DND-41 (cell line): Measurements from ENCODE around the gene RAMP1.

ENCODE experiments used
- ATAC-seq: fragments of 200-7000 bp; cut with Tn5 transposase; 3 replicates; pipeline ENCODE4 v1.9.1; 2021; ENCODE audit warnings: low read depth; ENCODE audit not compliant: insufficient read depth
- DNase-seq: peaks from one replicate; pipeline ENCODE4 v3.0.0-alpha.2; 2020
- H2AFZ ChIP-seq: 2 replicates; pipeline ENCODE4 v1.6.0; 2012; ENCODE audit warnings: low read depth, low read length
- H3K27ac ChIP-seq: 2 replicates; pipeline ENCODE4 v1.5.1; 2012; ENCODE audit warnings: low read length, inconsistent platforms
- H3K27me3 ChIP-seq: fragments of 200-600 bp; sonication (generic); 2 replicates; pipeline ENCODE4 v1.6.0; 2012; ENCODE audit warnings: low read length, mild to moderate bottlenecking, inconsistent platforms; ENCODE audit not compliant: insufficient read depth, poor library complexity
- H3K36me3 ChIP-seq: 2 replicates; pipeline ENCODE4 v1.5.1; 2012; ENCODE audit warnings: low read length, inconsistent platforms; ENCODE audit not compliant: insufficient read depth
- H3K4me1 ChIP-seq: 2 replicates; pipeline ENCODE4 v1.5.1; 2012; ENCODE audit warnings: mild to moderate bottlenecking, low read length; ENCODE audit not compliant: insufficient read depth
- H3K4me2 ChIP-seq: 2 replicates; pipeline ENCODE4 v1.6.0; 2012; ENCODE audit warnings: mild to moderate bottlenecking, moderate library complexity, low read length, inconsistent platforms; ENCODE audit not compliant: insufficient read depth
- H3K4me3 ChIP-seq, 2 experiments: fragments of 200-600 bp in 1 of 2; shearing (Covaris generic) in 1 of 2; 2 replicates each; pipeline ENCODE4 v1.5.1; 2012 to 2016; ENCODE audit warnings: inconsistent platforms in 2 of 2, low read length in 2 of 2, mild to moderate bottlenecking in 2 of 2, low read depth in 1 of 2, moderate library complexity in 1 of 2
- H3K79me2 ChIP-seq: 2 replicates; pipeline ENCODE4 v1.6.0; 2012; ENCODE audit warnings: low read length, inconsistent platforms; ENCODE audit not compliant: insufficient read depth
- H3K9ac ChIP-seq: 2 replicates; pipeline ENCODE4 v1.6.0; 2012; ENCODE audit warnings: low read depth, mild to moderate bottlenecking, inconsistent platforms, low read length, moderate library complexity
- H3K9me3 ChIP-seq: 2 replicates; pipeline ENCODE4 v1.5.1; 2012; ENCODE audit warnings: low read length, moderate library complexity, mild to moderate bottlenecking, inconsistent platforms; ENCODE audit not compliant: insufficient read depth, severe bottlenecking
- H4K20me1 ChIP-seq: 2 replicates; pipeline ENCODE4 v1.6.0; 2012; ENCODE audit warnings: low read length; ENCODE audit not compliant: insufficient read depth
- EZH2 ChIP-seq: IDR thresholded peaks from 3 replicates; pipeline ENCODE4 v1.6.1; 2012; ENCODE audit warnings: borderline replicate concordance, low read depth, mild to moderate bottlenecking, moderate library complexity, low read length, inconsistent platforms; ENCODE audit not compliant: severe bottlenecking
- TF ChIP-seq, protein P1 (sequence below): IDR thresholded peaks from 2 replicates; pipeline ENCODE4 v1.5.1; 2012; ENCODE audit warnings: borderline replicate concordance, low read length, moderate library complexity, mild to moderate bottlenecking; ENCODE audit not compliant: poor library complexity, severe bottlenecking; ENCODE audit errors: extremely low read depth

Gene RAMP1

DNA sequence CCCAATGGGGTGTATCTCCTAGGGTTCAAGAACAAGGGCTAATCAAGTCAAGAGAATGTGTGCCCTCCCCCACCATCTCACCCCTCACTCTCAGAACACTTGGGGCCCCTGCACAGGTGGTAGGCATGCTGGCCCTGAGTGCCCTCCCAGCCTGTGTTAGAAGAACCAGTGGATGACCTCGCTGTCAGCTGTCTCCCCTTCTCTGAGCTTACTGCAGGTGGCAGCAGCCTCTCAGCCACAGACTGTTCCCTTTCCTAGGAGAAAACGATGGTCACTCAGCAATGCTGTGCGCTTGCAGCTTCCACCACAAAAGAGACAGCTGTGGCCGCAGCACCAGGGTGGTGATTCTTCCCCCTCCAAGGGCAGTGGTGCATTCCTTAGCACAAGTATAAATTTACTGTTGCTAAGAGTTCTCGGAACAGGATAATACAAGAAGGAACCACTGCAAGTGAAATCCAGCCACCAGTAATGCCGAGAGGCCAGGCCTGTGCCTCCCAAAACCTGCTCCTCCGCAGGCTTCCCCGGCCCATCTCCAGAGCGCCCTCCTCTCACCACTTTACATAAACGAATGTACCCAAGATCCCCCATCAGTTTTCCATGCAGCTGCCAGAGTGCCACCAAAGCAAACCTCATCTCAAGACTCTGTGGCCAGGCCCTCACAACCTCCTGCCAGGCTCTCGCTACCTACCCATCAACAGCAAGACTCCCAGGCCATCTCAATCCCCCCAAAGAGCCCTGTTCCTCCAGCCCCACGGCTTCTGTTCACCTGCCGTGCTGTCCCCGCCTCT is 935 bp upstream of the RAMP1 start:
- Histone ChIP-seq H3K27ac (no peak overlapping the region), H3K4me1 (no peaks in the 10 kb centered on the region), H3K4me3 (no peak overlapping the region), H3K9me3 (no peaks in the 10 kb centered on the region), H3K27me3 (peaks cover 10% of the 10 kb centered on the region), H3K79me2 (no peaks in the 10 kb centered on the region), H3K9ac (no peak overlapping the region), H3K36me3 (no peaks in the 10 kb centered on the region), H4K20me1 (no peaks in the 10 kb centered on the region), H3K4me2 (no peak overlapping the region), H2AFZ (no peak overlapping the region)
- no peak for TF ChIP-seq EZH2
- TF ChIP-seq, protein P1, sequence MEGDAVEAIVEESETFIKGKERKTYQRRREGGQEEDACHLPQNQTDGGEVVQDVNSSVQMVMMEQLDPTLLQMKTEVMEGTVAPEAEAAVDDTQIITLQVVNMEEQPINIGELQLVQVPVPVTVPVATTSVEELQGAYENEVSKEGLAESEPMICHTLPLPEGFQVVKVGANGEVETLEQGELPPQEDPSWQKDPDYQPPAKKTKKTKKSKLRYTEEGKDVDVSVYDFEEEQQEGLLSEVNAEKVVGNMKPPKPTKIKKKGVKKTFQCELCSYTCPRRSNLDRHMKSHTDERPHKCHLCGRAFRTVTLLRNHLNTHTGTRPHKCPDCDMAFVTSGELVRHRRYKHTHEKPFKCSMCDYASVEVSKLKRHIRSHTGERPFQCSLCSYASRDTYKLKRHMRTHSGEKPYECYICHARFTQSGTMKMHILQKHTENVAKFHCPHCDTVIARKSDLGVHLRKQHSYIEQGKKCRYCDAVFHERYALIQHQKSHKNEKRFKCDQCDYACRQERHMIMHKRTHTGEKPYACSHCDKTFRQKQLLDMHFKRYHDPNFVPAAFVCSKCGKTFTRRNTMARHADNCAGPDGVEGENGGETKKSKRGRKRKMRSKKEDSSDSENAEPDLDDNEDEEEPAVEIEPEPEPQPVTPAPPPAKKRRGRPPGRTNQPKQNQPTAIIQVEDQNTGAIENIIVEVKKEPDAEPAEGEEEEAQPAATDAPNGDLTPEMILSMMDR = peak; percentile 67
- ATAC-seq = peak; percentile 69
- peak; percentile 37 for DNase-seq

DNA sequence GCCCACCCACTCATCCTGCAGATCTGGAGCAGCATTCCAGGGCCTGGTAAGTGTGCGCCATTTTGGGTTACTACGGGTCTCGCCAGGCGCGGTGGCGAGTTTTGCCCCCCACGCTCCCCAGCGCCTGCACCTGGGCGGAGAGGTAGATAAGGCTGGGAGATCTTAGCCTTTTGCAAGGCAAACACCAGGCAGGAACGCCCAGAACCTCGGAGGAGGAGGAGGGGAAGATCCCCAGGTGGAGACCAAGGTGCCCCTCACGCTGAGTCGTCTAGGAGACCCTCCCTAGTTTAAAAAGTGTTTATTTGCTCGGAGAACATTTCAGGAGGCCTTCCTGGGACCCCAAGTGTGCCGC is 365 bp upstream of the RAMP1 start:
- H3K9me3 ChIP-seq = no peaks in the 10 kb centered on the region
- H3K36me3 ChIP-seq = no peaks in the 10 kb centered on the region
- no peak overlapping the region for H3K4me3 ChIP-seq
- TF ChIP-seq, protein P1 = no peak
- TF ChIP-seq EZH2 = no peak
- no peaks in the 10 kb centered on the region for H3K79me2 ChIP-seq
- H3K4me2 ChIP-seq = no peak overlapping the region
- H2AFZ ChIP-seq = no peak overlapping the region
- DNase-seq (no peak), ATAC-seq (no peak)
- H3K27me3 ChIP-seq = peaks cover 10% of the 10 kb centered on the region
- H3K9ac ChIP-seq = no peak overlapping the region
- H3K27ac ChIP-seq = no peak overlapping the region
- no peaks in the 10 kb centered on the region for H3K4me1 ChIP-seq
- no peaks in the 10 kb centered on the region for H4K20me1 ChIP-seq

DNA sequence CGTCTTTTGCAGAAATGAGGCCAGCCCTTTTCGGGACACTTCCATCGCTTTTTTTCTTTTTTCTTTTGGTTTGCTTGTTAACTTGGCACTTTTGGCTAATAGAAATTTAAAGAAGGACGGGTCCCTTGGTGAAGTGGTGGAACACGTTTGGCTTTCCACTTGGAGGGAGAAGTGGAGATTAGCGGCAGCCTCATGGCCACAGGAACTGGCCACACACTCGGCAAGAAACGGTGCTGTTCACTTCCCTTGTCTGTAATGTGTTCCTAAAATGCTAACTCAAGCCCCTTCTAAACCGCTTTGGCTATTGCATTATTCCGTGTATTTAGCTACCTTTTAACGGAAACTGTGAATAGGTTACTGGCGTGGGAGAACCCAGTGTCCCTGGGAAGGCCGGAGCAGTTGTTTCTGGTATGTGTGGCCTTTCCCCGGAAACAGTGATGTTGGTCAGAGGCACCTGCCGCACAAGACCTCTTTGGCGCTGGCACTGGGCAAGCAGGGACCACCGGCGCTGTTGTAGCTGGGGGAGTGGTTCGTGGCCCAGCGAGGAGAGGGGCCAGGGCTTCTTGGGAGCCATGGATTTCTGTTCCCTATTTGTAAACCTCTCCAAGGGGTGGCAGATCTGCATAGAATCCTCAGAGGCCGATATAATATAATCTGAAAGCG is 981 bp downstream of the RAMP1 start:
- H3K4me3 ChIP-seq = no peak overlapping the region

More for the DNA sequence above, 981 bp downstream of the RAMP1 start:
- ATAC-seq (no peak), DNase-seq (no peak)
- Histone ChIP-seq H3K9me3 (no peaks in the 10 kb centered on the region), H4K20me1 (no peaks in the 10 kb centered on the region), H2AFZ (no peak overlapping the region), H3K9ac (no peak overlapping the region), H3K27me3 (peaks cover 5% of the 10 kb centered on the region), H3K79me2 (no peaks in the 10 kb centered on the region), H3K4me2 (no peak overlapping the region), H3K36me3 (no peaks in the 10 kb centered on the region), H3K27ac (no peak overlapping the region), H3K4me1 (no peaks in the 10 kb centered on the region)
- TF ChIP-seq, protein P1 = no peak
- TF ChIP-seq EZH2 = no peak
